Activated gamma-delta T cell treated with anti-CD3 and anti-CD28 coated beads, Interleukin-2, amount 50 U/mL, for 16 hours (primary cell): ENCODE results near the gene SOS2.

ENCODE experiments used
- DNase-seq: peaks from one replicate; pipeline ENCODE4 v3.0.0-alpha.2; 2020; ENCODE audit warnings: low read depth

SOS2 gene

DNA sequence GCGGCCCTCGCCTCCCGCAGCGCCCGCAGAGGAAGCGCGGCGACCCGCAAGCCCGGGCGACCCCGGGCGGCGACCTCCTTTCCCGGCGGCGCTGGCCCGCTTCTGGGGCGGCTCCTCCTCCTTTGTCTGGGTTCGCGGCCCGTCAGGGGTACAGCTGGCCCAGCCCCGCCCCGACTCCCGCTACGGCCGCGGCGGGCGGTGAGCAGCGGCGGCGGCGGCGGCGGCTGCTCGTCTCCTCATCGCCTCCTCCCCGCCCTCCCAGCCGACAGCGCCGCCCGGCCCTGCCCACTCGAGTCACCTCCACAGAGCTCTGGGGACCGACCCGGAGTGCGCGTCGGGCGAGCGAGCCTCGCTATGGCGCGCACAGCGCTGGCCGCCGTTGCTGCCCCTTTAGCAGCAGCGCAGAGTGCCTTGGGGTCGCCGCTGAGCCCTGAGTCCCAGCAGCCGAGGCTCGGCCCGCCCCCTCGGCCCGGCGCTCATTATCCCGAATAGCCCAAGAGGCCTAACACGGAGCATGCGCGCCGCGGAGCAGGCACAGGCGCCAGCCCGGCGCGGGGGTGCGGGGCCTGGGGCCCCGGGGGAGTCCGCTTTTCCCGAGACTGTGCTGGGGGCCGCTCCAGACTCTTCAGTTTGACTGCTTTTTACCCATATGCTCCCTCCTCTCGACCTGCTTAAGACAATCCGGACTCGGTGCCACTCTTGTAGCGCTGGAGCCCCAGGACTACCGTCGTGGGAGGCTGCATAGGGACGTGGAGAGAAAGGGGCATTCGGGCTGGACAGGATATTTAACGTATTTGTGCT lies at the start of gene SOS2:
Gene SOS2, minus strand, starts transcription at position 104 of the 801 bp plus-strand sequence. CDS start 295 bp downstream, outside the sequence.
- peak; percentile 70 for DNase-seq

DNA sequence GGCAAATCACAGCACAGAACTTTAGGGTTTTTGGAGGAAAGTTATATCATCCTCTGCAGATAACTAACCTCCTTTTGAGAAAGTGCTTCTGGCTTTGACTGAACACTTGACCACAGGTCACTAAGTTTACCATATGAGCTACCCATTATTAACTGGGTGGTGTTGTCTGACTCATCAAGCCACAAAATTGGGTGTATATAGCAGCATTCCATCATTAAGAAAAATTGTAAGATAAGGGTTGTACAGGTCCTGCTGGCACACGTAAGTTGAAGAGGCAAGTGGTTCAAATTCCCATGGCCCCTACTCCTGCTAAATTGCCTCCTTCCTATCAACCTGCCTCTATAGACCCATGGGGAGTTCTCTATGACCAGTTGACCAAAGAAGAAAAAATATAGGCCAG lies 41.1 kb upstream of the SOS2 start:
- no peak for DNase-seq

DNA sequence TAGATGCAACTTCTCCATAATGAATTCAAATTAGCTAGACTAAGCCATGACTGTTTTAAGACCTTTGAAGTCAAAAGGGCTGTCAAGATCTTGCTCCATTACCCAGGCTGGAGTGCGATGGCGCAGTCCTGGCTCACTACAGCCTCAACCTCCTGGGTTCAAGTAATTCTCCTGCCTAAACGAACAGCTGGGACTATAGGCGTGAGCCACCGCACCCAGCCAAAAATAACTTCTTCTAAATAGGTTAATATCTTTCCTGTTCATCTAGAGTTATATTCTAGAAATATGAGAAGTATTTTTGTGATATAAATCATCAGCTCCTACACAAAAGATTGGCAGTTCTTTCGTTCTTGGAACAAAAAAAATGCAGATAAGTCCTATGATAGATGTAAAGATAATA lies 39.6 kb upstream of the SOS2 start:
- no peak for DNase-seq

DNA sequence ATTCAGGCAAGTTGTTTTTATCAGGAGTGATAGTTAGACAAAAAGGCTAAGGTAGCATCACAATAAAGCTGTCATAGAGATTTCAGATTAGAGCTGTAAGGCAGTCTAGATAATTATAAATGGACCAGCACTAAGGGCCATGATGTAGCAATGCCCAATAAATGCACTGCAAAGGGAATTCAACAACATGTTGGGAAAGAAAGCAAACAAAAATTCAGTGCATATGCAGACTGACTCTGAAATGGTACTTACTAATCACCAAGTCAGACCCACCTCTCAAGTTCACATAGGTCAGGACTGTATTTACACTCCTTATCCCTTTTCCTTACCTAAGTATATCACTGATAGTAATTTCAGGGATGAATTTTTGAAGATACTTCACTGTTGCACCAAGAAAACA lies 33.7 kb upstream of the SOS2 start:
- no peak for DNase-seq

DNA sequence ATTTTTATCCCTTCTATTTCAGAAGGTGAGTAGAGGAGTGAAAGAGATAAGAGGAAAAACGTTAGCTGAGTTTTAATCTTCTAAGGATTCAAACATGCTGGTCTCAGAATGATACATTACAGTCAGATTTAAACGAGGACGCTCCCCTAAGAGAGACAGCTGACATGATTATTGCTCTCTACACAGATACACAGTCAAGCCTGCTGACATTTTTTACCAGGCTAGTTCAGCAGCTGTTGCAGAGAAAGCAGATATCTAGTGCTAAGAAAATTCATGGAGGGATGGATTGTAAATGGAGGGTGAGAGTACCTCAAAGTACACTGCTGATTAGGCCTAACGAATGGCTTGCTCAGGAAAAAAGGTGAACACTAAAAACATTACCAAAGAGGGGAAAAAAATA lies 31.9 kb upstream of the SOS2 start:
- no peak for DNase-seq

DNA sequence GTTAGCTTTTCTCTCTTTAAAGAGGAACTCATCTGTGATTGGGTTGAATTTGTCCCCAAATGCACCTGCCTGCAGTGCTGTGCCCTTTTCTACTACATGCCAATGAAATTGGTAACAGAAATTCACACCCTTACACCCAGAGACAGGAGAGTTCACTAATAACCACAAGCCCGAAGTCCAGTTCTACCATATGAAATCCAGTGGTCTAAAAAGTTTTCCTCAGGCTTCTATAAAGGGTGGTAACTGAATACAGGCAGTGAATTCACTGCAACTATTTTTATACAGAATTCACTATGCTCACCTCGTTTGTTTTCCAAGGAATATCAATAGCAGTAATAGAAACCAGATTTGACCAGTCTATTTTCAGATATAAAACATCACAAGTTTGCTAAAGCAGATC lies 31.5 kb upstream of the SOS2 start:
- no peak for DNase-seq

DNA sequence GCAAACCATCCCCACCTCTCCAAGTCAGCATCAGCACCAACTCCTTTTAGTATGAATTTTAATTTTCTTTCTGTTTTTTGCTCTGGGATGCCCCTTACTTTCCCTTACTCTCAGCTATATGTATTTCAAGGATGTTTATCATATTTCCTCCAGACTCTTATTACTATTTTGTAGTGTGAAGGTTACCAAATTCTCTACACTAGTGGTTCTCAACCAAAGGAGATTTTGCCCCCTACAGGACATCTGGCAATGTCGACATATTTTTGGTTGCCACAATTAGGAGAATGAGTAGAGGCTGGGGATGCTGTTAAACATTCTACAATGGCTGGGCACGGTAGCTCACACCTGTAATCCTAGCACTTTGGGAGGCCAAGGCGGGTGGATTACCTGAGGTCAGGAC lies 29.1 kb upstream of the SOS2 start:
- DNase-seq = no peak

DNA sequence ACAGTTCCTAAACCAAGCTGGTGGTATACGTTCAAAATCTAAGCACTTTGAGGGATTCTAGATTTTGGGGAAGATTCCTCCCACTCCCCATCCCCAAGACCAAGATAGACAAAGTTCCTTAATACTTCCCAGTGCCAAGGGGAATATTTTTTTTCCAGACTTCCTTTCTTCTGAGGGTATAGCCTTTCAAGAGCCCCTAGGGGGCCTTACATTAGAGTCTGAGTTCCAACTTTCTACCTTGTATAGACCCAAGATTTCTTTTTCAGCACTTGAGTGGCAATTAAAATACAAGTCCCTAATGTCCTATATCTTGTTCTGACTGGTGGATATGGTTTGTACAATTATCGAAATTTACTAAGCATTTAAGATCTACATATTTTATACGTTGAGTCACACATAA lies 28.7 kb upstream of the SOS2 start:
- DNase-seq = no peak

DNA sequence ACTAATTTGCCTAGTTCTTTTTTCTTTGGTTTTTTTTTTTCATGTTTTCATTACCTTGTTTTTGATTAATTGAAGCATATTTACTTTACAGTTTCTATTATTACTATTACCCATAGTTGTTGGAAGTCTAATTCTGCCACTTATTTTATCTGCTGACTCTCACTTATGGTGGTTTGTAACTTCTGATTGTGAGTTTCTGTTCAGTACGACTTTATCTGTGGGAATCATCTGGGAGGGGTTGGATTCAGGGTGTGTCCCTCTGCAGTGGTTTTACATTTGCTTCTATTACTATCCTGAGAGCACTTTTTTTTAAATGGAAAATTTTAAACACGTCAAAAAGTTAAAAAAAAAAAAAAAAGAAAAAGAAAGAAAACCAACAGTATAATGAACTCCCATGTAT lies 26.4 kb upstream of the SOS2 start:
- no peak for DNase-seq

DNA sequence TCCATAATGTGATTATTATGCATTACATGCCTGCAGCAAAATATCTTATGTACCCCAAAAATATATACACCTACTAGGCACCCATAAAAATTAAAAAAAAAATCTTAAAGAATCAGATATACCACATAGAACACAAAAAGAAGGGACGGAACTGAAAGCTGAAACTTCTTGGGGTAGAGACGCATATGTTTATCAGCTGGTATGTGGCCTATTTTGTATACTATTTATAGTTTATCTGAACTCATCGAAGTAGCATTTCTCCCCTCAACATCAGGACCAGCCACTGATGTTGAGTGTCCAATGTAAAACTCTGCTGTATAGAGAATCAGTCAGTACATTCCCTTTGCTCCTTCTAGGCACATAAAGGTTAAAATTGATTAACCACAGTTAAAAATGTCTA lies 22.9 kb upstream of the SOS2 start:
- no peak for DNase-seq

DNA sequence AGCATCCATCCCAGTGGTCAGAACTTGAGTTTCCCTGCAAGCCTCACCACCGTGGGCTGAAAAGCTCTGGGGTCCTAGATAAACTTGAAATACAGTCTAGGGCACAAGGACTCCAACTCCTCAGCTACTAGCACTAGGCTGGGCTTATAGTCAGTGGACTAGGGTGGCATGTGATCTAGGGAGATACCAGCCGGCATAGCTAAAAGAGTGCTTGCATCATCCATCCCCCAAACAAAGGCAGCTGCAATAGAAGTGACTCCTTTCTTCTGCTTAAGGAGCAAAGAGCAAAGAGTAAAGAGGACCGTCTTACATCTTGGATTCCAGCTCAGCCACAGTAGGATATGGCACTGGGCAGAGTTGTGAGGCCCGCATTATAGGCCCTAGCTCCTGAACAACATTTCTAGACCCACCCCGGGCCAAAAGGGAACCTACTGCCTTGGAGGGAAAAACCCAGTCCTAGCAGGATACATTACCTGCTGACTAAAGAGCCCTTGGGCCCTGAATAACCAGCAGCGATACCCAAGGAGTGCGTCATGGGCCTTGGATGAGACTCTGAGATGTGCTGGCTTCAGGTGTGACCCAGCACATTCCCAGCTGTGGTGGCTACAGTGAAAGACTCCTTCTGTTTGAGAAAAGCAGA lies 17.9 kb upstream of the SOS2 start:
- no peak for DNase-seq

DNA sequence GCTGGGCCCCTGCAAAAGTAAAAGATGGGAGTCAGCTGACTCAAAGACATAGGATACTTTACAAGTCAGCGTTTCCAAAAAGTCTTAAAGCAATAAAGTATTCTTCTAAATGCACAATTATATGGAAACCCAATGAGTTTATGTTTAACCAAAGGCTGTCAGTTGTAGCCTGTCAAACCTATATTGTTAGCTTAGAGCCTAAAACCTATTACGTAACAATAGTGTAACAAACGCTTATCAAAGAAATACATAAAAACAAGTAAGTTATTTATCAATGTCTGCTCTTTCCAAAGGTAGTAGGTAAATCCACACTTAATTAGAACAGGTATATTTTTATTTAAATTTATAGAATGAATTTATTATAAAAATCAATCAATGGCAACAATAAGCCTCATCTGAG lies 15.9 kb upstream of the SOS2 start:
- DNase-seq = no peak

DNA sequence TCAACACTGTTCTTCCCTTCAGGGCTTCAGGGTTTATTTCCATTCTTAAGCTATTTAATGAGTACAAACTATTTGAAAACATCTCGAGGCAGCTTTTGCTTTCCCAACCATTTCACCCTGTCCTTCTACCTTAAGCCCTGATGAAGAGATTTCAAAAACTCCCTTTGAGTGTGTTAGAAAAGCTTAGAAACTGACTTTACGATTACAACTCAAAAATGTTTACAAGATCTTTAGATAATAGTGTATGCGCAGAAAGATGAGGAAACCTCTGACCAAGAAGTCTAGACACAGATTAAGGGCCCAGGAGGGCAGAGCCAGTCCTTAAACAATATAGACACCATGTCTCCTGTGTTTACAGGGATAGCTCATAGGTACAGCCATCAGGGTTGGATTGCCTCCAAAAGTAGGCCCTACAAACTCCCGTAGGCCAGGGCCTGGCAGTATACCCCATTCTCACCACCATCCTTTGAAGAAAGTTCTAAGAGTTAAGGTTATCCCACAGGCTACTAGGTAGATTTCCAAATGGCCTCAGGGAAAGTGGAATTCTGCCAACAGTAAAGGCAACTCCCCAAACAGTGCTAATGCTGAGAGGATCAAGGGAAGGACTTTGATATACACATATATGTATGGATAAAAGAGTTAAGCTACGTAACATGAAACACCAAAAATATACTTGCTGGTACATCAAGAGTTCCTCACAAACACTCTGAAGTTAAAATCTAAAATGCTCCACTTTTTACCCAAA lies 11.4 kb upstream of the SOS2 start:
- DNase-seq = no peak

DNA sequence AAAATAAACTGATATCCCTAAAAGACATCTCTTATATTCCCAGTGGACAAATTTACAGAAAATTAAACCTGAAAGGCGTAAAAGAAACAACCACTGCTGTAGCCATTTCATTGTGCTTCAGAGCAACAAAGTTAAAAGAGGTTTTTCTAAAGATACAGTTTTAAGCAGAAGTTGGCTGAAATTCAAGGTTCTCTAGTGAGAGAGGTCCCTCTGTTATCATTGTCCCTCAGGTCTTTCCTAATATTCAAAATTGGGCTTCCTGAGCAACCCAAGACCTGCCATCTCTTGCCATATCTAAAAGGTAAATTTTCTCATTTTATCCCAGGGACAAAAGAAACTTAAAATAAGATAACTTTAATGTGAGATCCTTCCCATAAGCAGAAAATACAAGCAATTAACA lies 10.7 kb upstream of the SOS2 start:
- DNase-seq = no peak

DNA sequence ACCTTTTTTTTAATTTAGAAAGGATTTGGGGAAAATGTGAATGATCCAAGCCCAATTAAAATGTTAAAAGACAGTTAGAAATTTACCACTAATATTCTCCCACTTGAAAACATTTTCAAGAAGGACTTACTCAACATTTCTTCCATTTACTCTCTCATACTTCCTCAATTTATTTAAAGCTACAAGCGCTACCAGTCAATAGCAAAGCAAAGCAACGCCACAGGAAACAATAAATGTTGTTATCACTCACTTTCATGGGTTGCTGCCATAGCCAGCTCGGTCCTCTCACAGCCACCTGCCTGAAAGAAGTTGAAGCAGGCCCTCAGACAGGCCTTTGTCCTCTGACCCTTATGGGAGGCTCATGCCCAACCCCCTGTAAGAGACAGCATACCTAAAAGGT lies 6.0 kb upstream of the SOS2 start:
- DNase-seq = no peak

DNA sequence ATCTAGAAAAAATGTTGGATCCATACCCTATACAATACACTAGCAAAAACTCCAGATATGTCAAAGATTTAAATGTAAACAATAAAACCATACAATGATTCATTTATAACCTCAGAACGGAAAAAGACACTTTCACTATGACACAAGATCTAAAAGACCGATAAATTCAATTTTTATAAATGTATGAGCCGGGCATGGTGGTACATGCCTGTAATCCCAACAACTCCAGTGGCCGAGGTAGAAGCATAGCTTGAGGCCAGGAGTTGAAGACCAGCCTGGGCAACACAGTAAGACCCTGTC lies 2.5 kb upstream of the SOS2 start:
- no peak for DNase-seq

DNA sequence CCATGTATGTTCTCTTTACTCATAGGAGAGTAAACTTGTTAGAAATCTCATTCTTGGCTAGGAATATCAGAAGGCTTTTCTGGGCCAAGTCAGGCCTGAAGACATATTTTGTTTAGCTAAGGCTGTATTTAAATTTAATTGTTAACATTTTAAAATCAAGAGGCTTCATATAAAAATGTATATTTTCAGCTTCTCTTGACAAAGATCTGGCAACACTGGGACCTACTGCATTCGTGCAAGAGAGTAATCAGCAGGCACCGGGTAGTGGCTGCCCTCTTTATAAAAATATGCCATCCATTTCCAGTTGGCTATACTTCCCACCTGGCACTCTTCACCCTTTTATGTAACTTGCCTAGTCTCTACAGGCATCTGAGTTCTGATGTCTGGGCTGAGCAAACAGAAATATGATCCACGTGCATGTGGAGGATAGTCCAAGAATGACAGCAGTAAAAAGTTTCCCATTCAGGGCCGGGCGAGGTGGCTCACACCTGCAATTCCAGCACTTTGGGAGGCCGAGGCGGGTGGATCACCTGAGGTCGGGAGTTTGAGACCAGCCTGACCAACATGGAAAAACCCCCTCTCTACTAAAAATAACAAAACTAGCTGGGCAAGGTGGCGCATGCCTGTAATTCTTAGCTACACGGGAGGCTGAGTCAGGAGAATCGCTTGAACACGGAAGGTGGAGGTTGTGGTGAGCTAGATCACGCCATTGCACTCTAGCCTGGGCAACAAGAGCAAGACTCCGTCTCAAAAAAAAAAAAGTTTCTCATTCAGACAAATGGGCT lies 2.0 kb upstream of the SOS2 start:
- DNase-seq = no peak

DNA sequence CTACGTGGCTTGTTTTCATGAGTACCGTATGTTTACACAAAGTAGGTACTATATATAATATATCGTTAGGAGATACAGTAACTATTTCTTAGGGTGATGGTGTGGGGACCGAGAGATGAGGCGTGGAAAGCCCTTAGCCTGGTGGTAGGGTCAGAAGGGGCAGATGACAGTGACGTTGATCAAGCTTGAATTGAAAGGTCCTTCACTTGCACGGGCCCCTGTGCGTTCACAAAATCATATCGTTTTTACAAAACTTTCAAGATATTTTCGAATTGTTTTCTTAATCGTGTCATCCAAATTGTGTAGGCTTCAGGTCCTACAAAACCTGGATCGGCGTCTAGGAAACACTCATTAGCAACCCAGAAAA lies 881 bp upstream of the SOS2 start:
- no peak for DNase-seq

DNA sequence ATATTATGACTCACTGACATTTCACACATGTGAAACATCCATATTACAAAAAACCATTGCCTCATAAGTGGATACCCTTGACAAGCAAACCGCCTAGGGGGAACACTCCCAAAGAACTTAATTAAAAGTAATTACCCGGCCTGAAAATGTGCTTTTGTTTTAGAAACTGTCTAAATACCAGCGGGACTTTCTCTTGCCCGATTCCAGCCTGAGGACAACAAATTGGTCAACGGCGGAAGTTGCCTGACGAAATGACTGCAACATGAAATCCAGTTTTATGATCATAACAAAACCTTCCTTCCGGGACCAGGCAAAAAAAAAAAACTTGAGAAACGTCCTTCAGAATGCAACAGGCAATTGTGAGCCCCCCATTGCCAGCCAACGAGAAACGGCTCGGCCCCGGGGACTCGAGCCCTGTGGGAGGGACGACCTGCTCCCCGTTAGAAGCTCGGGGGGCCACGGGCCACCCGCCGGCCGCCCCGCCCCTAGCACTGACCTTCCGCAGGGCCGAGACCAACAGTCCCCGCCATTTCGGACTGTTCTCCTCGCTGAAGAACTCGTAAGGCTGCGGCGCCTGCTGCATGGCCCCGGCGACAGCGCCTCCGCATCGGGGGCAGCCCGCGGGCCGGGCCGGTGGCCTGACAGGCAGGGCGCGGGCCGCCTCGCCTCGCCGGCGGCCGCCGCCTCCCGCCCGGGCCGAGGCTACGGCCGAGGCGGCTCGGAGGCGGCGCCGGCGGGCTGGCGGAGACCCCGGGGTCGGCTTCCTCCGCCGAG lies 490 bp downstream of the SOS2 start:
- peak; percentile 19 for DNase-seq

DNA sequence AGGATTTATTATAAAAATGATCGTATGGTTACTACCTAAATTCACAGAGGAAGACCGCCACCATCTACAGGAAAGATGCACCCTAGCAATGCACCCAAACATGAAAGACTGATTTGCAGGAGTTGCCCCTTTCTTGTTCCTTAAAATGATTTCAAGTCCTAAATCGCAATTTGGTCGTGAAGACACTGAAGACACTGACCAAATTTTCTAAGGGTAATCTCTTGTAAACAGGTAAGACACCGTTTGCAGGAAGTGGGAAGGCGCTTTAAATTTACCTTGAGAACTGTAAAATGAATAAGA lies 1.0 kb downstream of the SOS2 start:
- DNase-seq = no peak

DNA sequence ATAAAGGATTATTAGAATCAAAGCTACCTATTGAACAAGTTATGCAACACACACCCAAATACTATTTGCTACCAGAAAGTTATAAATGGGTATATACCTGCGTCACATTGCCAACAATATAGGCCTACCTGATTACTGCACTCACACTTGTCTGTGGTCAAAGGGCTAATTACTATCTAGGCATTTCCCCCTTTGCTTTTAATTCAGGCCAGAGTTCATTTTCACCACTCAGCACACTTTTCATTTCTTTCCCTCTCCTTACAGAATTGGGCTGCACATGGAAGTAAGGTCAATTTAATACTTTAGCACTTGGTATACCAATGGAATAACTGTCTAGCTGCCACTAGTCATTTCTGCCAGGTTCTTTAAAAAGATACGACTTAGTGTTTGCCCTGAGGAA lies 1.7 kb downstream of the SOS2 start:
- no peak for DNase-seq

DNA sequence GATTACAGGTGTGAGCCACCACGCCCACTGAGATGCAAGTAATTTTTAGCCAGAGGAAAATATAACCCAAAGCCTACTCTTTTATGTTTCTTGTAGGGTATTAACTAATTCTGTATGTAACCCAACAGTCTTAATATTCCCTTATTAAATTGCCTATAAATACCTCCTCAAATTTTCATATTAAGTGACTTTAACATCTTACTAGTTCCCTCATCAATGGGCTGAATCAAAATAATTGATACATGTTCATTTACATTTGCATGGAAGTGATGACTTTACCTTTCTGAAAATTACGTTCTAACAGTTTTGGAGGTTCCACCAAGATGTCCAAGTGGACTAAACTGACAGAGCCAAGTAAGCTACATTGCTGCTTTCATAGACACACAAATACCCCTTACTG lies 3.1 kb downstream of the SOS2 start:
- DNase-seq = no peak
